Measurements from ENCODE around the gene PCDHA6. TPM values are rescaled to one million over a fixed set of nuclear protein-coding genes. Genes with fewer than 3 reads are reported as not detected.

PCDHA6 gene
- total RNA-seq (2022; extraction: Qiagen RNA extraction; ENCODE audit: low read depth) = 0.07 to 0.09 TPM (median 0.09 TPM) in 3 of 5 replicates, not detected in the others

GRCh38 chr5:140827704-140828361 lies at the start of gene PCDHA6:
Gene PCDHA6 (plus strand): TSS chr5:140827960. CDS start chr5:140828092, 132 bp downstream.

GRCh38 chr5:140785905-140786686 lies 41.7 kb upstream of the PCDHA6 start, which contains the start of gene PCDHA1:
Gene PCDHA1 (plus strand): TSS chr5:140786140.

GRCh38 chr5:140794595-140795258 lies 33.0 kb upstream of the PCDHA6 start, which contains the start of gene PCDHA2:
Gene PCDHA2 (plus strand): TSS chr5:140794852.

GRCh38 chr5:140800816-140801493 lies 26.8 kb upstream of the PCDHA6 start, which contains the start of gene PCDHA3:
Gene PCDHA3 (plus strand): TSS chr5:140801057.

GRCh38 chr5:140806834-140807775 lies 20.7 kb upstream of the PCDHA6 start, which contains the start of gene PCDHA4:
Gene PCDHA4 (plus strand): TSS chr5:140807068.

GRCh38 chr5:140821375-140822280 lies 6.1 kb upstream of the PCDHA6 start, which contains the start of gene PCDHA5:
Gene PCDHA5 (plus strand): TSS chr5:140821613.

GRCh38 chr5:140833993-140834392 lies 6.2 kb downstream of the PCDHA6 start, which contains the start of gene PCDHA7:
Gene PCDHA7 (plus strand): TSS chr5:140834269. CDS start chr5:140834384, 115 bp downstream.

GRCh38 chr5:140840978-140841962 lies 13.5 kb downstream of the PCDHA6 start, which contains the start of gene PCDHA8:
Gene PCDHA8 (plus strand): TSS chr5:140841187. CDS start chr5:140841322, 135 bp downstream.

GRCh38 chr5:140848139-140849102 lies 20.7 kb downstream of the PCDHA6 start, which contains the start of gene PCDHA9:
Gene PCDHA9 (plus strand): TSS chr5:140848382. CDS start chr5:140848496, 114 bp downstream.

GRCh38 chr5:140855772-140856674 lies 28.3 kb downstream of the PCDHA6 start, which contains the start of gene PCDHA10:
Gene PCDHA10 (plus strand): TSS chr5:140855897. CDS start chr5:140856049, 152 bp downstream.

GRCh38 chr5:140868721-140869554 lies 41.2 kb downstream of the PCDHA6 start, which contains the start of gene PCDHA11:
Gene PCDHA11 (plus strand): TSS chr5:140868957. CDS start chr5:140869104, 147 bp downstream.

GRCh38 chr5:140875085-140876065 lies 47.6 kb downstream of the PCDHA6 start, which contains the start of gene PCDHA12:
Gene PCDHA12 (plus strand): TSS chr5:140875308. CDS start chr5:140875473, 165 bp downstream.

